Parathyroid adenoma (tissue), 2 donors: ENCODE measurements around the gene CCDC97.

Source experiments
- H2AFZ ChIP-seq: fragments of 300-600 bp; sonication (generic); one replicate; pipeline ENCODE4 v1.7.0; 2017; ENCODE audit warnings: antibody characterized with exemption, mild to moderate bottlenecking
- H3K27ac ChIP-seq: fragments of 300-600 bp; sonication (generic); one replicate; pipeline ENCODE4 v1.7.0; 2017
- H3K27me3 ChIP-seq: fragments of 300-600 bp; sonication (generic); one replicate; pipeline ENCODE4 v1.7.0; 2017; ENCODE audit warnings: low read length; ENCODE audit not compliant: control insufficient read depth, insufficient read depth
- H3K36me3 ChIP-seq: fragments of 300-600 bp; sonication (generic); one replicate; pipeline ENCODE4 v1.7.0; 2017; ENCODE audit warnings: low read length; ENCODE audit not compliant: control insufficient read depth, insufficient read depth
- H3K4me1 ChIP-seq: fragments of 300-600 bp; sonication (generic); one replicate; pipeline ENCODE4 v1.7.0; 2017; ENCODE audit warnings: control low read depth
- H3K4me2 ChIP-seq: fragments of 300-600 bp; sonication (generic); one replicate; pipeline ENCODE4 v1.7.0; 2017; ENCODE audit warnings: low read length
- H3K4me3 ChIP-seq: fragments of 300-600 bp; sonication (generic); one replicate; pipeline ENCODE4 v1.7.0; 2017; ENCODE audit warnings: low read depth, low read length
- H3K79me2 ChIP-seq: fragments of 300-600 bp; sonication (generic); one replicate; pipeline ENCODE4 v1.7.0; 2017; ENCODE audit warnings: control low read depth
- H3K9ac ChIP-seq: fragments of 300-600 bp; sonication (generic); one replicate; pipeline ENCODE4 v1.7.0; 2017; ENCODE audit warnings: mild to moderate bottlenecking
- H3K9me3 ChIP-seq: fragments of 300-600 bp; sonication (generic); one replicate; pipeline ENCODE4 v1.7.0; 2017; ENCODE audit warnings: low read length; ENCODE audit not compliant: control insufficient read depth
- TF ChIP-seq, protein P1 (sequence below): fragments of 300-600 bp; sonication (generic); IDR thresholded peaks from one replicate; pipeline ENCODE4 v1.7.0; 2017; ENCODE audit warnings: antibody characterized with exemption, mild to moderate bottlenecking
- donor health status: primary hyperparathyroidism.

Gene CCDC97

GRCh38 chr19:41355035-41355434 lies 45.1 kb downstream of the CCDC97 start:
- TF ChIP-seq, protein P1, sequence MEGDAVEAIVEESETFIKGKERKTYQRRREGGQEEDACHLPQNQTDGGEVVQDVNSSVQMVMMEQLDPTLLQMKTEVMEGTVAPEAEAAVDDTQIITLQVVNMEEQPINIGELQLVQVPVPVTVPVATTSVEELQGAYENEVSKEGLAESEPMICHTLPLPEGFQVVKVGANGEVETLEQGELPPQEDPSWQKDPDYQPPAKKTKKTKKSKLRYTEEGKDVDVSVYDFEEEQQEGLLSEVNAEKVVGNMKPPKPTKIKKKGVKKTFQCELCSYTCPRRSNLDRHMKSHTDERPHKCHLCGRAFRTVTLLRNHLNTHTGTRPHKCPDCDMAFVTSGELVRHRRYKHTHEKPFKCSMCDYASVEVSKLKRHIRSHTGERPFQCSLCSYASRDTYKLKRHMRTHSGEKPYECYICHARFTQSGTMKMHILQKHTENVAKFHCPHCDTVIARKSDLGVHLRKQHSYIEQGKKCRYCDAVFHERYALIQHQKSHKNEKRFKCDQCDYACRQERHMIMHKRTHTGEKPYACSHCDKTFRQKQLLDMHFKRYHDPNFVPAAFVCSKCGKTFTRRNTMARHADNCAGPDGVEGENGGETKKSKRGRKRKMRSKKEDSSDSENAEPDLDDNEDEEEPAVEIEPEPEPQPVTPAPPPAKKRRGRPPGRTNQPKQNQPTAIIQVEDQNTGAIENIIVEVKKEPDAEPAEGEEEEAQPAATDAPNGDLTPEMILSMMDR, result no peak
- Histone ChIP-seq H3K36me3 (no peaks in the 10 kb centered on the region), H3K4me3 (no peak overlapping the region), H3K27me3 (no peaks in the 10 kb centered on the region), H3K79me2 (no peaks in the 10 kb centered on the region), H3K9me3 (no peaks in the 10 kb centered on the region), H3K27ac (peak overlapping the region; percentile 8), H3K9ac (no peak overlapping the region), H2AFZ (no peak overlapping the region), H3K4me1 (no peaks in the 10 kb centered on the region), H3K4me2 (no peak overlapping the region)

DNA sequence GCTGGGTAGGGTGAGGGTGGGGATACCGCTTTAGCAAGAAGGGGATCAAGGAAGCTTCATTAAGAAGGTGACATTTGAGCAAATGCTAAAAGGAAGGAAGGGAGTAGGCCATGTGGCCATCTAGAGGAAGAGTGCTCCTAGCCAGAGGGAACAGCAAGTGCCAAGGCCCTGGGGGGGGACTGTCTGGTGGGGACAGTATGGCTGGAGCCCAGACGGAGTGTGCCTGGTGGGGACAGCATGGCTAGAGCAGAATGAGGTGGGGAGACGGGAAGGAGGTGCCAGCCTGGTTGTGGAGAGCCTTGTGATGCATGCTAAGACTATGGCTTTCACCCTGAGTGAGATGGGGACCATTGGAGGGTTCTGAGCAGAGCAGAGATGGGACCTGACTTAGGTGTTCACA lies 45.8 kb downstream of the CCDC97 start:
- H3K4me3 ChIP-seq, result no peak overlapping the region
- no peaks in the 10 kb centered on the region for H3K4me1 ChIP-seq
- H3K36me3 ChIP-seq, result no peaks in the 10 kb centered on the region
- no peak overlapping the region for H3K4me2 ChIP-seq
- peaks cover 2% of the 10 kb centered on the region for H3K79me2 ChIP-seq
- H3K9me3 ChIP-seq, result no peaks in the 10 kb centered on the region
- no peak overlapping the region for H3K27ac ChIP-seq
- TF ChIP-seq, protein P1, result no peak
- no peak overlapping the region for H2AFZ ChIP-seq
- no peak overlapping the region for H3K9ac ChIP-seq
- no peaks in the 10 kb centered on the region for H3K27me3 ChIP-seq

DNA sequence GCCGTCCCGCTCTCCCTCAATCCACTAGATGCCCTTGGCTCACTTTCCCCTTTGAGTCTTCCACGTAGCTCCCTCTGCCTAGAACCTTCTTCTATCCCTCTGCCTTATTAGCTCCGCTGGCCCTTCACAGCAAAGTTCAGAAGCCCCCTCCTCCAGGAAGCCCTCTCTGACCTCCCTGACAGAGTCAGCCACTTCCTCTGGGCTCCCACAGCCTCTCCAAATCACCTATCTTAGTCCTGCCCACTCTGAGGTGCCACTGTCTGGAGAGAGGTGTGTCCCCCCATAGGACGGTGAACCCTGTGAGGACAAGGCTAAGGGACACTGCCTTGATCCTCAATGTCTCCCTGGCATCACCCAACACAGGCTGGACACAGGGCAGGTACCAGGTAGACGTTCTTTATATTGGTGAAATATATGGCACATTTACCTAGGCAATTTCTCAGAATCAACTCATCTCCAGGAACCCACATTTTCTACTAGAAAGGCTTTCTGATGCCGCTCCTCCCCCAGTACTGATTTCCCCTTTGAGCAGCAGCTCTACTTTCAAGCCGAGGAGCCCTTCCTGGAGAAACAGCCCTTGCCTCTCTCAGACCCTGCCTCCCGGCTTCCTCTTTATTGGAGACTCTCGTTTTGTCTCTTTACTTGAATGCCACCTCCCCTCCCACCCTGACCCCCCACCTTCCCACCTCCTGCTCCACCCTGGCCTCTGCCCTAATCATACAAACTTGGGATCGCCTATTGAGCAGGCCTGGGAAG lies 47.2 kb downstream of the CCDC97 start:
- no peak overlapping the region for H2AFZ ChIP-seq
- TF ChIP-seq, protein P1, result no peak
- H3K4me1 ChIP-seq, result no peaks in the 10 kb centered on the region
- H3K9me3 ChIP-seq, result no peaks in the 10 kb centered on the region
- H3K4me3 ChIP-seq, result no peak overlapping the region
- H3K27ac ChIP-seq, result no peak overlapping the region
- H3K9ac ChIP-seq, result no peak overlapping the region
- H3K4me2 ChIP-seq, result no peak overlapping the region
- H3K27me3 ChIP-seq, result no peaks in the 10 kb centered on the region
- H3K79me2 ChIP-seq, result peaks cover 2% of the 10 kb centered on the region
- no peaks in the 10 kb centered on the region for H3K36me3 ChIP-seq

- no peak overlapping the region for H2AFZ ChIP-seq
- H3K36me3 ChIP-seq, result no peaks in the 10 kb centered on the region
- no peak overlapping the region for H3K9ac ChIP-seq
- H3K27me3 ChIP-seq, result no peaks in the 10 kb centered on the region
- TF ChIP-seq, protein P1, result no peak
- no peak overlapping the region for H3K27ac ChIP-seq
- no peak overlapping the region for H3K4me3 ChIP-seq
- no peaks in the 10 kb centered on the region for H3K4me1 ChIP-seq
- H3K79me2 ChIP-seq, result peaks cover 2% of the 10 kb centered on the region
- no peak overlapping the region for H3K4me2 ChIP-seq
- H3K9me3 ChIP-seq, result no peaks in the 10 kb centered on the region
These were observed 47.8 kb downstream of the CCDC97 start for GRCh38 chr19:41357746-41358145.

DNA sequence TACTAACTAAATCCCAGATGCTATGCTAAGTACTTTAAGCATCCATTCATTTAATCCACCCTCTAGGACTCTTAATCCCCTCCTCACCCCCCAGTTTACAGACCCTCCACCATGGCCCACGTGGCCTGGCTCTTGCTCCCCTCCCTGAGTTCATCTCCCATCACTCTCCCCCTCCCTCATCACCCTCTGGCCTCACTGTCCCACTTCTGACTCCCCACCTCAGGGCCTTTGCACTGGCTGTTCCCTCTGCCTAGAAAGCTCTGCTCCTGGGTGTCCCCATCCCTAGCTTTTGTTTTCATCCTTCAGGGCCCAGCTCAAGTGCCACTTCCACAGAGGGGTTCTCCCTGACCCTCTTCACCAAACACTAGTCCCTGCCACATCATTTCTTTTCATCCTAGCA lies 49.8 kb downstream of the CCDC97 start:
- Histone ChIP-seq H3K79me2 (peaks cover 7% of the 10 kb centered on the region), H3K9me3 (no peaks in the 10 kb centered on the region), H2AFZ (no peak overlapping the region), H3K9ac (no peak overlapping the region), H3K27me3 (no peaks in the 10 kb centered on the region), H3K4me2 (no peak overlapping the region), H3K4me3 (no peak overlapping the region), H3K36me3 (no peaks in the 10 kb centered on the region), H3K27ac (no peak overlapping the region), H3K4me1 (no peaks in the 10 kb centered on the region)
- TF ChIP-seq, protein P1, result no peak
